Umbilical cord (tissue), 2 donors: Measurements from ENCODE around the gene MTMR11. TPM values are rescaled to one million over a fixed set of nuclear protein-coding genes. Genes with fewer than 3 reads are reported as not detected.

Experiments used
- DNase-seq: peaks from one replicate; pipeline ENCODE4 v3.0.0-alpha.2; 2015; ENCODE audit warnings: low spot score
- total RNA-seq: library from RNA; depleted of rRNA; stranded (reverse); fragments of >200 nt; gene quantifications from one replicate; pipeline ENCODE4 v1.2.3, GENCODE V29; 2014; ENCODE audit warnings: low replicate concordance; ENCODE audit not compliant: insufficient read depth

Gene MTMR11
- total RNA-seq, 1 donor from 2014 or later: 14.2 TPM

DNA sequence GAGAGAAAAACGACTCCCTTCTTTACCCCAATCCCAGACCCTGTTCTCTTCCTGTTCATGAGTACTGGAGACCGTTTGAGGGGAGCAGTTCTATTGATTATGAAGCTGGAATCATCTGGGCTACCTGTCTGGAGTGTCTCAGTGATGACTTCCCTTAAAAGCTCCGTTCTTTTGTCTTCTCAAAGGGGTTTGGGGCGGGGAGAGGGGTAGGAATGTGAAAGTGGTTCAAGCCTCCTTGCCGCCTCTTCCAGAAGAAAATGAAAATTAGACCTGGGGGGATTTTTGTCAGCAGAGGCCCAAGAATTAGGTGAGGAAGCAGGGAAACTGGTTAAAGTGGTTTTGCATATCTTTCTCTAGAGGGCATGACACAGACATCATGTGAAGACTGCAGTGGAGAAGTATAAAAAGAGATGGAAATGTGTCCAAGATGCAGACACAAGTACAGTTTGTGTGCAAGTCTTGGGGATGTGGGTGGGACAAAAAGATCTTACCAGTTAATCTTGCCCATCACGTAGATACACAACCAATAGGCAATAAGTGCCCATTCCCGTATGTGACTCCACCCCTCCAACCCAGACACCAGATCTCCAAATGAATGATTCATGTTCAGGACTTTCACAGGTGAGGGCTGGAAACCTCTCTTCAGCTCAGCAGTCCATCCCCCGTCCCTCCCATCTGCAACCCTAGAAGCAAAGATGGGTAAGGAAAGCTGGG is 470 bp upstream of the MTMR11 start:
- peak; percentile 84 for DNase-seq

DNA sequence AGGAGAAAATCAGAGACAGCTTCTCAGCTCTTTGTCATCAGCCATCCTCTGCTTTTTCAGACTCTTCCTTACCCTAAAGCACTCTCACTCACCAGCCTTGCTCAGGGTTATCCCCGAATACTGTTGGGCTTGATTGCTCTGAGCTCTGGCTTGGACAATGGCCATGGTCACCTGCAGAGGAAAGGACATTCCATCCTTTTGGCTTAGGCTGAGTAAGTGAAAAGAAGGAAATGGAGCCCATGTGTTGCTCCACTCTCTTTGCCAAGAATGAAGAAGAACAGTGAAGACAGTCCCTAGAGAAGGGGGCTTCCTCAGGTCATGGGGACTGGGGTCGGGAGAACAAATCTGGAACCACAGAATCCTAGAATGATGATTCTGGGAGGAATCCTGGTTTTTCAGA is 2.3 kb downstream of the MTMR11 start:
- no peak for DNase-seq

DNA sequence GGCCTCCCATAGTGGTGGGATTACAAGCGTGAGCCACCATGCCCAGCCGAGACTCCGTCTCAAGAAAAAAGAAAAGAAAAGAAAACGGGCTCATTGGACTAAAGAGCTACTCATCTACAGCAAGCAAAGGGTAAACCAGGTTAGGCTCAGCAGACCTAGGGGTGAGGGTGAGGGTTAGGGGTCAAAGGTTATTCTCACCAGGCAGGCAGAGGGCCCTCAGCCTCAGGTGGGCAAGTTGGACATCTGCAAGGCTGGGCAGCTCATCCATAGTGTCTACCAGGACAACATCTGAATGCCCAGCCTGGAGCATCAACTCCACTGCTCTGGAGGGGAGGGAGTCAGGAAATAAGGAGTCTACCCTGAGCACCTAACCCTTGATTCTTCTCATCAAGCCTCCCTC is 3.5 kb downstream of the MTMR11 start:
- no peak for DNase-seq

DNA sequence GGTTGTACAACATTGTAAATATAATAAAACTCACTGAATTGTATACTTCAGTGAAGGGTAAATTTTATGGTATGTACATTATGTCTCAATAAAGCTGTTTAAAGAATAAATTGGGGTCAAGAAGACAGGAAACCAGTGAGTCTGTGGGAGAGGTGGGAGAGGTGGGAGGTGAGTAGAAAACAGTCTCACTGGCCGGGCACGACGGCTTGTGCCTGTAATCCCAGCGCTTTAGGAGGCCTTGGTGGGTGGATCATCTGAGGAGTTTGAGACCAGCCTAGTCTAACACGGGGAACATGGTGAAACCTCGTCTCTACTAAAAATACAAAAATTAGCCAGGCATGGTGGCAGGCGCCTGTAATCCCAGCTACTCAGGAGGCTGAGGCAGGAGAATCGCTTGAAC is 4.2 kb downstream of the MTMR11 start:
- DNase-seq: no peak

DNA sequence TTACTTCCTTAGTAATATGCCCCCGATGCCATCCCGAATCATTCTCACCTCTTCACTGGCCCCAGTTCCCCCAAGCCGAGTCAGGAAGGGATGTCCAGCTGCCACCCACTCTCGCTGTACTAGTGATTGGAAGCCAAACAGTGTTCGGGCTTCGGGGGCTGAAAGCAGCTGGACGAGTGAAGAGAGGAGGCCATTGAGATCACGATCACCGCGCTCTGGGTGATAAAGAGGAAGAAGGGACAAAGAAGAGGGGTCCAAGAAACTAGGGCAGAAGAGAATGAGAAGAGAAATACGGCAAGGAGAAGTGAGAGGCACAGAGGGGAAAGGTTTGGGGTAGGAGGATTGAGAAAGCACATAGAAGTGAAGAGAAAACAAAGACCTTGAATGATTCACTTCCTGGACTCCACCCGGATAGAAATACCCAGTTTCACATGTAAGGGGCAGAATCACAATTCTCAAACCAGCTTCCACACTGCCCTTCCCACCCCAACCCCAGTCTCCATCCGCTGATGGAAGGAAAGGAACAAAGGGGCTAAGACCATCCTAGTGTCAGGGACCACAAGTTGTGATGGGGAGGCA is 5.4 kb downstream of the MTMR11 start:
- DNase-seq: no peak

DNA sequence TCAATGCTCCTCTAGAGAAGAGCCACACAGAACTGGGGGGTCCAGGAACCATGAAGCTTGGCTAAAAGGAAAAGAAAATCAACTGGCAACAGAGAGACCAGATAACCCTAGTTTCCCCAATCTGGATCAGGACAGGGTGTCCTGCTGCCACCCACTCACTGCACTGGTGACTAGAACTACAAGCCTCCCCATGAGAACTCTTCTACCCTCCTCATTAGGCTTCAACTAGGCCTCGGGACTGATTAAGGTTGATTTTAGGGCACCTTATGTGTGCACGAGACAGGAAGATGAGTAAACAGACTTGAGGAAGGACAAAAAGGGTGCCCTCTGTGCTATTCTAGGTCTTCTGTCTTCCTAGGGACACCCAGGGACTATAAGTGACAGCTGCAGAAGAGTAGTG is 6.8 kb downstream of the MTMR11 start:
- no peak for DNase-seq

DNA sequence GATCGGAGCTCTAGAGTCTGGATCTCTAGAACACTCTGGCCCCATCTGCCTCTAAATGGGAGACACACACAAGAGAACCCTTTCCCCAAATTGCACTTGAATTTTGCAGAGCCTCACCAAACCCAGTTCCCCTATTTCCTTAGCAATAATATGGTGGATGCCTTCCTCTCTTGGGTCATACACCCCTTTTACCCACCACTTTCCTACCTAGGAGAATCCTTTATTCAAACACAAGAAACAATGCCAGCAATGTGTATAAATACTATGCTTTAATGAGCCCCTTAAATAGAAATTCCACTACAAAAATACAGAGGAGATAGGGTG is 8.3 kb downstream of the MTMR11 start:
- no peak for DNase-seq

DNA sequence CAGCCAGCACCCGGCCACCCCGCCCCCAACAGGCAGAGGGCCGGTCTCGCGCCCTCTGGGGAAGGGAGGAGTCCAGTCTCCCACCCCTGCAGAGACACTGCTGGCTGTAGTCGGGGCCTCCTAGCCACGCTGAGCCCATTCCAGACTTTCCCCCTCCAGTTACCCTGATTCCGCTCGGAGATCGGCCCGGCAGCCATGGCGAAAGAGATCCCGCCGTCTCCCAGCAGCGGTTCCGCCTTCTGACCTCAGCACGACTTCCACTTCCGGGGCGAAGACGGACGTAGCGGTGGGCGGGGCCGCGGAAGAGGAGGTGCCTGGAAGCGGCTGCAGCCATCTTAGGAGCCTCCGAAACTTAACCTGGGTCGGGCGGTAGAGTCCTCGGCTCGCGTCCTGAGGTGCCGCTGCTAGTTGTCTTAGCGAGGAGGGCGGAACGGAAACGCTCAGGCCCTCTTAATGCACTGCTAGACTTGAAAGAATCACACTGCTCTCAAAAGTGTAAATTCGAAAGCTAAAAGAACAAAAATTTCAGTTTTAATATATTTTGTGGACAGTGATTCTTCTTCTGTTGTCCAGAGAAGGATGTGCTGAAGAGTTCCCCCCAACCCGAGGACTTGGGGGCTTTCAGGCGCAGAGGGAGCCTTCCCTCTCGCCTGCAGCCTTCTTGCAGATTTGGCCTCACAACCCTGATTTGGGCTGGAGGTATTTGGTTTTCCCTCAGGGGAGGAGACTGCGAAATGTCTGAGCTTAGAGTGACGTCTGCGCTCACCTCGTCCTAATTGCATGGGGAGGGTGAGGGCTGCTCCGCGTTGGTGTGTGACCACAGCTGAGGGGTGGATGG is 8.9 kb downstream of the MTMR11 start, which contains the start of gene SF3B4:
SF3B4 (minus strand) TSS at position 241 of the 838 bp plus-strand sequence; CDS start at position 197, 44 bp downstream.
- DNase-seq: peak; percentile 97

DNA sequence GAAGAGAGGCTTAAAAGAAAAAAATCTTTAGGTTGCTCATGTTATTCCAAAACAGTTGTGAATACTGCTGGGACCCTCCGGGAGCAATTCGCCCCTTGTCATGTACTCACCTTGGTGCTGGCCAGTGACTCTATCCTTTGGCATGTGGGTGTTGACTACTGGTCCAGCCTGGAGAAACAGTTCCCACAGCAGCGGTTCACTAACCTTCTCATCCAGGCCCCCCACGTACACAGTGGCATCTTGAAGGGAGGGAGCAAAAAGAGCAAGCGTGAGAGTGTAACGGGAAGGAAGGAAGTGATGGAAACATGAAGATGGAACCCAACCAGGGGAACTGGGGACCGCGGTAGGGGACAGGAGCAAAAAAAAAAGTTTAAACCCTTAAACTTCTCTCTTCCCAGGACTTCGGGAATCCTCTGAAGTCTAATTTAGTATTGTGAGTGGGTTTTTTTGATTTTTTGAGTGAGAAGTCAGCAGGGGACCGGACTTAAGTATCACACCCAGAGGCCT is 9.6 kb downstream of the MTMR11 start:
- no peak for DNase-seq

DNA sequence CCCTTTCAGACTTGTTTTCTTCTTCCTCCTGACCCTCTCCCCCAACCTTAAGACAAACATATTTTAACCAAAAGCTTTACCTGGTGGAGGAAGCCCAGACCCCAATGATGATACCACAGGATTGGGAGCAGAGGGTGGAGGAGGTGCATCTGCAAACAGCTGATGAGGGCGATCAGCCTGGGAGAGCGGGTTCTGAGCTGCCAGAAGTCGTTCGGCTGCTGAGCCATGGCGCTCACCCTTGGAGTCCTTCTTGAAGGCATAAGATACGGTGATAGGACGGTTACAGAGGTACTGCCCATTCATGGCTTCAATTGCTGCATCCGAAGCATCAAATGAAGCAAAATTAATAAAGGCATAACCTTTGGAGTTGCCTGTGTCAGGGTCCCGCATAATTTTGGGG is 10.4 kb downstream of the MTMR11 start:
- no peak for DNase-seq

DNA sequence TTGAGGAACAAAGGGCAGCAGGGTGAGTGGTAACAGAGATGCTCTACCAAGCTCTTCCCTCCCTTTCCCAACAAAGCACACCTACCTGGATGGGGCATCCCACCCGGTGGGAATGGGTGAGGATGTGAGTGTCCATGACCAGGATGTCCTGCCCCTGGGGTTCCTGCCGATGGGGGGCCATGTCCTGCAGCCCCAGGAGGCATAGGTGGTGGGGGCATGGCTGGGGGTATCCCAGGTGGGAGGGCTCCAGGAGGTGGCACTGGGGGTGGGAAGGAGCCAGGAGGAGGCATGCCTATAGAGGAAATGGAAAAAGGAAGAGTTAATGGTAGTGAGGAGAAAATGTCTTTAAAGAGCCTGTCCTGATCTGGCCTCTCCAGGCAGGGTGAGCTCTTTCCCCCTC is 10.9 kb downstream of the MTMR11 start:
- no peak for DNase-seq

DNA sequence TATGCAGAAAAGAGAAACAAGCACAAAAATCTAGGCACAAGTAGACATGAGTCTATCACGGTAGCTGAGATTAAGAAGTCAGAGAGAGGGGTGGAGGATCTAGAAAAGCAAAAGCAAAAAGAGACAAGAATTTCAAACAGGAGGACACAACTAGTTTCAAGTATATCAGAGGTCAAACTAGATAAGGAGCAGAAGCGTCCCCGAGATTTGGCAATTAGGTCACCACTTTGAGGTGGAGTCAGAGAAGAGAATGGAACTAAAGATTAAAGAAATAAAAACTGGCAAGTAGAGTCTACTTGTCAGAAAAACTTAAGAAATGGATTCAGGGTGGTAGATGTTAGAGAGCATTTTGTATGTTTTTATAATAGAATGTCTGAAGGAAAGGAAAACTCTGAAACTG is 11.3 kb downstream of the MTMR11 start:
- no peak for DNase-seq

DNA sequence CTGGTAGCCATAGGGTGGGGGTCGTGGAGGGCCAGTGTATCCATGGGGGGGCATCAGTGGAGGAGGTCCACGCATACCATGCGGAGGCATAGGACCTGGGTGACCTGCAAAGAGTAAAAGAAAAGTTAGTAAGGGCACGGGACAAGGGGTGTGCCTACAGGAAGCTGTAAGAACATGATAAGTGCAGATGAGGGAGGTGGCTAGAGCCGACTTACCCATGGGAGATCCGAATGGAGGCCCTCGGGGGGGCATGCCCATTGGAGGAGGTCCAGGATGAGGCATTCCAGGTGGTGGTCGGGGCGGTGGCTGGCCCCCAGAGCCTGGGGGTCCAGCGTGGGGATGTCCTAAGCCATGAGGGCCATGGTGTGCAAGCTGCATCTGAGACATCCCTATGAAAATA is 13.1 kb downstream of the MTMR11 start:
- DNase-seq: no peak

DNA sequence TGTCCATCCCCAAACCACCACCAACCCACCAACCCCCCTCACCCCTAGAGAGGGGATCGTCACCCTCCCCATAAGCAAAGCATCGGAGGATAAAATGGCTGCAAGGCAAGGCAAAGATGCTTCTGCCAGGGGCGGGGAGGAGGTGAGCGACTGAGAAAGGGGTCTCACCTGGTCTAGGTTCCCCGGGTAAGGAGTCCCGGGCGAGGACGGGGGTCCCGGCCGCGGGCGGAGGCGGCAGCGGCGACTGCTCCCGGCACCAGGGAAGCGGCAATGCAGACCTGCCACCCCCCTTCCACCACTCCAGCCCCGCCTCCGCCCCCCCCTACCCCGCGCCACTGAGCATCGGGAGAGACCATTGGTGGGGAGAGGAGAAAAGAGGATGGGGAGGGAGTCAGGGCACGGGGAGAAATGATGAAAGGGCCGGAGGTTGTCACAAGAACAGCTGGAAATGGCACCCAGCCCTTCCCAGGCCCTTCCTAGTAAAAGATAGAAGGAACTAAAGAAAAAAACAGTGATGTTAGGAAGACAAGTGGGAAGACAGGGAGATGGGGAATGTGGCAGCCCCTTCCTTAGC is 19.0 kb downstream of the MTMR11 start, which contains the start of gene SV2A:
SV2A (minus strand) TSS at position 274 of the 574 bp plus-strand sequence. CDS start 4,004 bp downstream, outside the sequence.
- DNase-seq: peak; percentile 64

DNA sequence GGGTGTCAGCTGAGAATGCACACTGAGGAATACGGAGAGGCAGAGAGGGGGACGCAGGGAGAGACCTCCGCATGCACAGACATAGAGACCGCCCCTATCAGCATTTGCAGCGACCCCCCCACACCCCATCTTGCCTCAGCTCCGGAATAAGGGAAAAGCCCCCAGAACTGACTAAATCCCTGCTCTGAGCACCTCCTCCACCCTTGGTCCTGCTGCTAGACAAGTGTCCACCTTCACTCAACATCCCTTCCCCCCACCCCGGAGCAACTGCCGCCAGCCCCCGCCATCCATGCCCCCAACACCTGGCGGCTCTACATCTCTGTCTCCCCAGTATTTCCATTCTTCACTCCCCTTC is 19.8 kb downstream of the MTMR11 start:
- no peak for DNase-seq

DNA sequence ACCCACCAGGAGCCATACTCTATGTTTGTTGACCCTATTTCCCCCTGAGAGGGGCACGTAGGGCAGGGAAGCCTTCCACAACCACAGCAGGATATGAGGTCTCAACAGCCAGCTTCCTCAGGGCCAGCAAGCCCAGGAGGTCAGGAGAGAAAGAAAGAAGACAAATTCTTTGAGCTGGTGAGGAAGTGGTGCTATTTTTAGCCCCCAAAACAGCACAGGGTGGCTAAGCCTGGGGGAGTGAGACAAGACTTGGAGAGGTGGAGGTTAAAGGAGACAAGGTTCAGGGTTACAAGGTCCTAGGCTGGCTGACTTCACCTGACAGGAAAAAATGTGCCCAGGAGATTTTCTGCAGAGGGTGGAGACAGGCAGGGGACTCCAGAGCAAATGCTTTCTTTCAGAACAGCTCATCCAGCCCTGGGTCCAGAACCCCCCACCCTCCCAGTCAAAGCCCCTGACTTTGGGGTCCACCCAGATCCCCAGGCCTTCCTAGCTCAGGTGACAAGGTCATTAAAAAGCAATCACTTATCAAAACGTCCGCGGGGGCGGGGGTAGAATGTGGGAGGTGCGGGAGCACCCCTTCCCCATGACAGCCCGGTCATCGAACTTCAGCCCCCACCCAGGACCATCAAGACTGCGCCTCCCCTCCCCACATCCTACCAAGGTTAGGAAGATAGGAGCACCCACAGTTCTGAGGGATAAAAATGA is 20.3 kb downstream of the MTMR11 start:
- DNase-seq: no peak

DNA sequence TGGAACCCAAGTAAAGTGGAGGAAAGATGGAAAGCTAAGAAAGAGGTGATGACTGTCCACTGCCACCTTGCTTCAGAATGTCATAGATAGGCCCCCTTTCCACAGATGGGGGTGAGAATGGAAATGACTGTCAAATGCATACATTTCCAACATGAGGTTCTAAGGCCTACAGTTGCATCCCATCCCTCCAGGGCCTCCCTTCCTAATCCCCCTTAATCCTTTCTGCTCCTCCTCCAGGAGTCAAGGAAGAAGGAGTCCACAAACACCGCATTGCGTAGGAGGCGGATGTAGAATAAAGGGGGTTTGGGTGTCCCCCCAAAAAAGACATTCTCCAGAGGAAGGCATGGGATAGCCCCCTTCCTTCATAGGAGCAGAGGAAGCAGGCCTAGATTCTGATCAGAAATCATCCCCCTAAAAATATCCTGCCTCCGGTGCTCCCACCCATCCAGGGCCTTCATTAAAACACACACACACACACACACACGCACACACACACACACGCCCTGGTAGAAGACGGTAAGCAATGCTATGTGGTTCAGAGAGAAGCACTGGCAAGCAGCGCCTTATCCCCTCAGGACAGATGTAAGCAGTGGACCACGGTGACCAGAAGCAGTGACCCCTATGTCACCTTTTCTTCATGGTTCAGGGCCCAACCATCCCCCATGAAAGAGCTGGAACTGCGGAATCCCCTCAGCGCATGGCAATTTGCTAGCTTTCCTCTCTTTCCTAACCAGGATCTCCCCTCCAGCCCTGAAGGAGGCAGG is 21.1 kb downstream of the MTMR11 start:
- no peak for DNase-seq

DNA sequence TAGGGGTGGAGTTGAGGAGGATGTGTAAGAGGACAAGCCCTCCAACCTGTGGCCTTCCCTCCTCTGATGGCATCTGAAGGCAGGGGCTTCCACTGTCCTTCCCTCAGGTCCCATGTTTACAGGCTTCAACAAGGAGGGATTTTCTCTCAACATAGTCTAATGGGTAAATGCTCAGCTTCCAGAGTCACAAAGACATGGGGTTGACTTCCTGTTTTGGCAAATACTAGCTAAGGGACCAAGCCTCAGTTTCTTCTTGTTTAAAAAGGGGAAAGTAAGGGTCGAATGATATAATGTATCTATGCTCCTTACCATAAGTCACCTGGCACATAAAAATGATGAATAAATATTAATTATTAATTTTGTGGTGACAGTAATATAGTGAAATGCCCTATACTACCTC is 22.1 kb downstream of the MTMR11 start:
- DNase-seq: no peak

DNA sequence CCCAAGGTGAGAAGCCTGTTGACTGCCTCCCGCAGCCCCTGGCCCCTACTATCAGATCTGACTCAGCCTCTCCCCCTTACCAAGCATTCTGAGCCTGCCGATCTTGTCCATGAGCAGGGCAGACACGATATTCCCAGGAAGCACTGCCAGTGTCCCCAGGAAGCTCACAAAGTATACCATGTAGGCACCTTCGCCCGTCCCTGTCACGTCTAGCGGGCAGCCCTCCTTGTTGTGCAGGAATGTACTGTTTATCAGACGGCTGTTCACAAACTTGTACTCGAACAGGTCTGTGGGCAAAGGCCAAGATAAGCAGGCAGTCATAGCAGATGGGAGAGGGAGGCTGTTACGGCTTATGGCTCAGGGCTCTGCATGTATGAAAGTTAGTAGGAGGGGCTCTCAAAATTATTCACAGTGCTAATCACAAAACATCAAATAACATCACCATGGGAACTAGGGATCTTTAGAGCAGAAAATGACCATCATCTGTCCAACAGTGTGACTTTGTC is 30.1 kb downstream of the MTMR11 start:
- no peak for DNase-seq

DNA sequence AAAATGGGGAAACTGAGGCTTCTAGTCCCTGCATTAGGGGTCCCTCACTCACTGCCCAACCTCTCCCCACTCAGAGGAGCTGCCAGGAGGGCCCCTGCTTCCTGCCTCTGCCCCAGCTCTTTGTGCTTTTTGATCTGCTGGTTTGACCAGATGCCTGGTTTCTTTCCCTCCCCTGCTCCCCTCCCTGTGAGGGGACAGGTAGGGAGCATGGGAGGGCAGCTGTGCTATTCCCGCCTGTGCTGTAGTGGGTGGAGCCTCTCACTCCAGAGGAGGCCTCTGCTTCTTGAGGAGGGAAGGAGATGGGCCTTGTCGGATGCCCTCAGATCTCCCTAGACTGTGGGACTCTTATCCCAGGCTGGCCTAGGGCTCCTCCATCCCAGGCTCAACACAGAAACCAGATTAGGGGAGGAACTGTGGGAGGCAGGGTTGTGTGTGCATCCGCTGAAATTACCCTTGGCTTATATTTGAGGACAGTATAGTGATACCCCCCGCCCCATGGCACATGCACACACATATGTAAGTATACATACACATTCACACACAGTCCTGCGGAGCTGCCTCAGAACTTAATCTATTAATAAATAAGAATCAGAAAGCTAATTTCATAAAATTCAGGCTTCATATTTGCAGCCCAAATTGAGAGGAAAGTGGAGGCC is 32.7 kb downstream of the MTMR11 start:
- peak; percentile 56 for DNase-seq
